A549 treated with AZD9567 at 1 μM for 4 hours (cell line): Measurements from ENCODE around the gene SMAP2. TPM values are rescaled to one million over a fixed set of nuclear protein-coding genes. Genes with fewer than 3 reads are reported as not detected.

ENCODE experiments used
- total RNA-seq: library from RNA; stranded (reverse); fragments of 200-300 nt; extraction: Qiagen RNA extraction; gene quantifications from 5 replicates; pipeline ENCODE4 v1.2.3, GENCODE V29; 2022; ENCODE audit not compliant: insufficient read depth

SMAP2 gene
- 9.2 to 19.3 TPM (median 9.4 TPM) in 5 replicates for total RNA-seq

DNA sequence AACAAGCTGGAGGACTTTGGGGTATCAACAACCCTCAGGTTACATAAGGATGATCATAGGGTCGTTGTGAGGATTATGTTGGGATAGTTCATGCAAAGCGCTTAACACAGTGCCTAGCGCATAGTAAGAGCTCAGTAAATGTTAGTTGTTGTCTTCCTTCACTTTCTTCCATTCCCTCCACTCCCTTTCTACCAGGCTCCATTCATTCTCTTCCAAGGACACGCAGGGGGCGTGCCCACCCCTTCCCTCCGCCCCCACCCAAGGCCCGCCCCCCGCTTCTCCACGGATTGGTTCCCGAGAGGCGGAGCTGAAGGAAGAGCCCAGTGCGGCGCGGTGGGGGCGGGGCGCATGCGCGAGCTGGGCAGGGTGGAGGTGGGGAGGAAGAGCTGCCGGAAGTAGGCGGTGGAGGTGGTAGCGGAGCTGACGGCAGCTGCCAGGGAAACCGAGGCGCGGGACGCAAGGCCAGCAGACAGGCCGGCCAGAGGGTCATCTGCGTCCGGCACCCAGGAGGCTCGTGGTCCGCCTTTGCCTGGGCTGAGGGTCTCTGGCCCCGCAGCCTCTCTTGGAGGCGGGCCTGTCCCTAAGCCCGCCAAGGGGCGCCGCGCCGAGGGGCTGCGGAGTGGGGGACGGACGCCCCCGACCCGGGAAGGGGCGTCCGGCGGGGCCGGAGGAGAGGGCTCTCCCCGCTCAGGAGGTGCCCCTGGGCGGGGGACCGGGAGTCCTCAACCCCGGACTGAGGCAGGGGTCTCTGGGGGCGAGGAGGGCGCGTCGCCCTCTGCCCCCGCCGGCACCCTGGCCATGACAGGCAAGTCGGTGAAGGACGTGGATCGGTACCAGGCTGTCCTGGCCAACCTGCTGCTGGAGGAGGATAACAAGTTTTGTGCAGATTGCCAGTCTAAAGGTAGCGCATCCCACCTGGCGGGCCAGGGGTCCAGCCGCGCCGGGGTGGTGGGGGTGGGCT lies at the start of gene SMAP2:
SMAP2 (plus strand) TSS at position 405 of the 961 bp plus-strand sequence; CDS start at position 799, 394 bp downstream.

DNA sequence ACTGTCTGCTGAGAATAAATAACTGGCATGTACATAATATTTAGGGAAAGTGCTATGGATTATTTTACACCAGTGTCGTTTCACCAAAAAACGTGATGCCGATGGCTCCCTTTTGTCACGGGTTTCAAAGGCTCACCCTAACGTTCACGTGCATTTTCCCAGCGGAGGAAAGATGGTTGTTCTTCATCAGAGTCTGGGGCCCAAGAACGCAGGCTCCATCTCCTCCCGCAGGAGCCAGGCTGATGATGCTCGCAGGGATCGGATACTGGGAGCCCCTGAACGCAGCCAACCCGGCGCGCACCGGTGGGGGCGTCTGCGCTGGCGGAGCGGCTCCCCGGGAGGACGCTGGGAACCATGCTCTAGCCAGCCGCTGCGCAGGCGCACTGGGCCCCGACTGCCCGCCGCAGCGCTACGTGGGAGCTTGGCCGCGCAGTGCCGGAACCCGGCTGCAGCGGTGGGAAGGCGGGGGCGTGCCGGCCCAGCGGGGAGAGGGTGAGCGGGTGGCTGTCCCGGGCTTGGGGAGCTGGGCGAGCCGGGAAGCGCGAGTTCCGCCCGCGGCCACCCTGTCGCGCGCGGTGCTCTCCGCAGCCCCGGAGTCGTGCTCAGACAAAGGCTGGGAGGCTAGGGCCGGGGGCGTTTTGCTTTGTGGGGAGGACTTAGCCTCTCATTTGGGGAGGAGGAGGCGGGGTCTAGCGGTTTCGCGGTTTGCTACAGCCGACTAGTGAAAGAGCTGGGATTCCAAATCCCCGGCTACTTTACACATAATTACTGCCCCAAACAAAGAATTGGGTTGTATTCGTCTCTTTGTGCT lies 76.4 kb downstream of the SMAP2 start, which contains the start of gene ZFP69B:
ZFP69B (plus strand) TSS at position 793 of the 811 bp plus-strand sequence. CDS start 486 bp downstream, outside the sequence.

Other genes starting within 250 kb of the SMAP2 start
- 5.5 to 9.8 TPM (median 5.9 TPM) in 5 replicates for gene RLF, start 212.3 kb upstream of the SMAP2 start, total RNA-seq
- not detected in 5 replicates for gene TMCO2, start 125.8 kb upstream of the SMAP2 start, total RNA-seq
- 33.1 to 40.2 TPM (median 37.4 TPM) in 5 replicates for gene ZMPSTE24, start 115.5 kb upstream of the SMAP2 start, total RNA-seq
- 0.13 to 0.68 TPM (median 0.20 TPM) in 5 replicates for gene COL9A2, start 56.4 kb upstream of the SMAP2 start, total RNA-seq
- gene ZFP69B, start 76.7 kb downstream of the SMAP2 start, total RNA-seq = 1.3 to 2.1 TPM (median 1.5 TPM) in 5 replicates
- gene ZFP69, start 103.6 kb downstream of the SMAP2 start, total RNA-seq = not detected in 5 replicates
- gene EXO5, start 135.0 kb downstream of the SMAP2 start, total RNA-seq = 3.6 to 4.9 TPM (median 3.8 TPM) in 5 replicates
- 2.0 to 3.8 TPM (median 2.5 TPM) in 5 replicates for gene ZNF684, start 157.9 kb downstream of the SMAP2 start, total RNA-seq